Keratinocyte (primary cell): ENCODE measurements around the gene SYT11. TPM values are rescaled to one million over a fixed set of nuclear protein-coding genes. Genes with fewer than 3 reads are reported as not detected.
A peak's percentile ranks its signal among the peaks of the same experiment; 100 is the strongest.

Experiments used
- DNase-seq: peaks from one replicate; pipeline ENCODE4 v3.0.0-alpha.2; 2011; ENCODE audit warnings: low read depth, missing footprints, low spot score
- FAIRE-seq: peaks from 2 replicates; lab custom pipeline; 2011; peaks lifted over from hg19 to GRCh38; lab: Jason Lieb, UNC
- H2AFZ ChIP-seq: 2 replicates; pipeline ENCODE4 v1.6.0; 2012; ENCODE audit warnings: low read length, control low read depth, inconsistent platforms; ENCODE audit not compliant: control insufficient read depth
- H3K27ac ChIP-seq: 2 replicates; pipeline ENCODE4 v1.5.1; 2011; ENCODE audit warnings: low read length; ENCODE audit not compliant: control insufficient read depth, insufficient read depth
- H3K27me3 ChIP-seq: 3 replicates; pipeline ENCODE4 v1.6.0; 2011; ENCODE audit warnings: low read length; ENCODE audit not compliant: control insufficient read depth, insufficient read depth; ENCODE audit errors: extremely low read depth
- H3K36me3 ChIP-seq, 2 experiments: 2 replicates in 1 of 2; 3 replicates in 1 of 2; pipeline ENCODE4 v1.5.1; 2011; ENCODE audit warnings: low read length in 2 of 2, mild to moderate bottlenecking in 1 of 2; ENCODE audit not compliant: control insufficient read depth in 2 of 2, insufficient read depth in 2 of 2; ENCODE audit errors: extremely low read depth in 1 of 2
- H3K4me1 ChIP-seq: 3 replicates; pipeline ENCODE4 v1.5.1; 2011; ENCODE audit warnings: low read length; ENCODE audit not compliant: control insufficient read depth, insufficient read depth; ENCODE audit errors: extremely low read depth
- H3K4me2 ChIP-seq: 3 replicates; pipeline ENCODE4 v1.6.0; 2011; ENCODE audit warnings: low read depth, low read length; ENCODE audit not compliant: control insufficient read depth, insufficient read depth; ENCODE audit errors: extremely low read depth
- H3K4me3 ChIP-seq, 3 experiments: fragments of 200-600 bp in 1 of 3; sonication (generic) in 1 of 3; 2 replicates in 2 of 3; 3 replicates in 1 of 3; pipeline ENCODE4 v1.5.1; 2011 to 2016; ENCODE audit warnings: low read length in 3 of 3, mild to moderate bottlenecking in 3 of 3, control low read depth in 2 of 3, inconsistent platforms in 1 of 3, low read depth in 1 of 3, mixed read lengths in 1 of 3, mixed run types in 1 of 3, moderate library complexity in 1 of 3; ENCODE audit not compliant: control insufficient read depth in 2 of 3, insufficient read depth in 2 of 3; ENCODE audit errors: extremely low read depth in 1 of 3
- H3K79me2 ChIP-seq: 2 replicates; pipeline ENCODE4 v1.6.0; 2012; ENCODE audit warnings: low read length; ENCODE audit not compliant: control insufficient read depth, insufficient read depth
- H3K9ac ChIP-seq: 3 replicates; pipeline ENCODE4 v1.6.0; 2011; ENCODE audit warnings: low read length; ENCODE audit not compliant: control insufficient read depth, insufficient read depth; ENCODE audit errors: extremely low read depth
- H3K9me1 ChIP-seq: 3 replicates; pipeline ENCODE4 v1.6.0; 2011; ENCODE audit warnings: low read length; ENCODE audit not compliant: control insufficient read depth, insufficient read depth; ENCODE audit errors: extremely low read depth
- H3K9me3 ChIP-seq: 2 replicates; pipeline ENCODE4 v1.5.1; 2012; ENCODE audit warnings: low read depth, low read length; ENCODE audit not compliant: control insufficient read depth
- H4K20me1 ChIP-seq: 3 replicates; pipeline ENCODE4 v1.6.0; 2011; ENCODE audit warnings: low read length; ENCODE audit not compliant: control insufficient read depth, insufficient read depth; ENCODE audit errors: extremely low read depth
- CTCF ChIP-seq, 3 experiments: IDR thresholded peaks in 1 of 3; conservative IDR thresholded peaks in 1 of 3; optimal IDR thresholded peaks in 1 of 3; 2 replicates in 2 of 3; 3 replicates in 1 of 3; pipeline versions ENCODE3 to v1.5.1; 2011; ENCODE audit warnings: low read length in 3 of 3, mild to moderate bottlenecking in 3 of 3, moderate library complexity in 2 of 3, control low read depth in 1 of 3, inconsistent platforms in 1 of 3; ENCODE audit not compliant: insufficient read depth in 2 of 3; ENCODE audit errors: extremely low read depth in 1 of 3
- EZH2 ChIP-seq: IDR thresholded peaks from one replicate; pipeline ENCODE4 v1.6.1; 2012; ENCODE audit warnings: inconsistent platforms, mild to moderate bottlenecking, low read length, moderate library complexity
- dilution Hi-C: fragments of 300-500 bp; cut with MboI; formaldehyde crosslinking; loops from one replicate; pipeline ENCODE4 v1.7.0; 2020; ENCODE audit warnings: low sequenced_read_pairs; ENCODE audit not compliant: extremely low pct_ligation_motif_present
- polyA plus RNA-seq, 5 experiments: library from polyadenylated mRNA; depleted of rRNA in 3 of 5; stranded (reverse) in 3 of 5; stranded (forward) in 1 of 5; unstranded in 1 of 5; fragments of >200 nt; gene quantifications; 1 replicate in 1 of 5; 2 replicates in 3 of 5; 3 replicates in 1 of 5; pipeline versions ENCODE4 v1.2.1 to v1.2.3, GENCODE V29; 2011 to 2012; ENCODE audit warnings: missing spikeins in 2 of 5, low read depth in 1 of 5, low replicate concordance in 1 of 5

The SYT11 gene
- polyA plus RNA-seq, 1 donor (not counting 4 experiments of a cell fraction or from before 2014, with no cell fraction given) = 0.08 TPM

- no peaks in the 10 kb centered on the region for H3K27me3 ChIP-seq
- H3K9me3 ChIP-seq = no peaks in the 10 kb centered on the region
- H2AFZ ChIP-seq = no peak overlapping the region
- H3K79me2 ChIP-seq = no peaks in the 10 kb centered on the region
- dilution Hi-C loops = no loop called here
- H3K4me1 ChIP-seq = peaks cover 21% of the 10 kb centered on the region
- FAIRE-seq (no peak), DNase-seq (no peak)
- no peak overlapping the region for H3K9ac ChIP-seq
- H3K9me1 ChIP-seq = no peaks in the 10 kb centered on the region
- no peak overlapping the region for H3K27ac ChIP-seq
- TF ChIP-seq EZH2 = no peak
- H4K20me1 ChIP-seq = no peaks in the 10 kb centered on the region
- H3K4me3 ChIP-seq = no peak overlapping the region
- no peak overlapping the region for H3K4me2 ChIP-seq
- no peaks in the 10 kb centered on the region for H3K36me3 ChIP-seq
These were observed 30.2 kb downstream of the SYT11 start for GRCh38 chr1:155889566-155889965.

- no peak overlapping the region for H2AFZ ChIP-seq
- TF ChIP-seq CTCF (optimal IDR thresholded peaks at IDR 0.05 in 1 of 3, IDR thresholded peaks at IDR 0.05 in 1 of 3, conservative IDR thresholded peaks at IDR 0.05 in 1 of 3; ENCODE audit: extremely low read depth in 1 of 3, insufficient read depth in 2 of 3, low read length in 3 of 3) (no peak), EZH2 (no peak)
These were observed 30.9 kb downstream of the SYT11 start for GRCh38 chr1:155890251-155890650.

GRCh38 chr1:155892796-155893195 is 33.4 kb downstream of the SYT11 start:
- Histone ChIP-seq H3K9me3 (no peaks in the 10 kb centered on the region), H3K4me3 (peak overlapping the region in 1 of 3 experiments; percentile 15), H3K9ac (peak overlapping the region; percentile 56), H3K36me3 (peaks cover 2% of the 10 kb centered on the region in 2 experiments), H3K4me2 (peak overlapping the region; percentile 92), H2AFZ (peak overlapping the region; percentile 52), H3K27ac (peak overlapping the region; percentile 84), H3K4me1 (peaks cover 21% of the 10 kb centered on the region), H3K27me3 (no peaks in the 10 kb centered on the region), H3K79me2 (no peaks in the 10 kb centered on the region), H3K9me1 (no peaks in the 10 kb centered on the region), H4K20me1 (no peaks in the 10 kb centered on the region)
- DNase-seq = no peak
- dilution Hi-C loops = no loop called here
- peak; percentile 36 for FAIRE-seq
- no peak for TF ChIP-seq CTCF (optimal IDR thresholded peaks at IDR 0.05 in 1 of 3, IDR thresholded peaks at IDR 0.05 in 1 of 3, conservative IDR thresholded peaks at IDR 0.05 in 1 of 3; ENCODE audit: extremely low read depth in 1 of 3, insufficient read depth in 2 of 3, low read length in 3 of 3)
- no peak for TF ChIP-seq EZH2

More at GRCh38 chr1:155890251-155890650, 30.9 kb downstream of the SYT11 start:
- Histone ChIP-seq H3K4me2 (no peak overlapping the region), H3K27ac (no peak overlapping the region), H3K9ac (no peak overlapping the region), H3K79me2 (no peaks in the 10 kb centered on the region), H3K4me3 (no peak overlapping the region), H3K36me3 (no peaks in the 10 kb centered on the region), H3K9me3 (no peaks in the 10 kb centered on the region), H3K4me1 (peaks cover 21% of the 10 kb centered on the region), H4K20me1 (no peaks in the 10 kb centered on the region), H3K27me3 (no peaks in the 10 kb centered on the region), H3K9me1 (no peaks in the 10 kb centered on the region)
- FAIRE-seq (no peak), DNase-seq (no peak)
- dilution Hi-C loops = no loop called here
